ENCODE measurements around the gene STK38.

DNA sequence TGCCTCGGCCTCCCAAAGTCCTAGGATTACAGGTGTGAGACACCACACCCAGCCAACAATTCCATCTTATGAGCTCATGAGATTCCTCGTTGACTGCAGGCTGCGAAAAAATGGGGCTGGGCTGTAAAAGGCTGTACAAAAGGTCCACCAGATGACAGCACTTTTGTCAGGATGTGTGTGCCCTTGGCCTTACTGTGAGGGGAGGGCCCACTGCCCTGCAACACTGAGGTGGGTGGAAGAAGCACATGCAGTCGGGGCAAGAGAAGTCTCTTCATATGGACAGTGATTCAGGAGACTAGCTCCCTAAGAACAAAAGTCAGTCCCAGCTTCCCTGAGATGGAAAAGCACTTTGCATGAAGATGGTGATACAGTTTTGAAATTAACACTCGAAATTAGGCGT, 54.0 kb downstream of the STK38 start:
- TF ChIP-seq, protein P1, sequence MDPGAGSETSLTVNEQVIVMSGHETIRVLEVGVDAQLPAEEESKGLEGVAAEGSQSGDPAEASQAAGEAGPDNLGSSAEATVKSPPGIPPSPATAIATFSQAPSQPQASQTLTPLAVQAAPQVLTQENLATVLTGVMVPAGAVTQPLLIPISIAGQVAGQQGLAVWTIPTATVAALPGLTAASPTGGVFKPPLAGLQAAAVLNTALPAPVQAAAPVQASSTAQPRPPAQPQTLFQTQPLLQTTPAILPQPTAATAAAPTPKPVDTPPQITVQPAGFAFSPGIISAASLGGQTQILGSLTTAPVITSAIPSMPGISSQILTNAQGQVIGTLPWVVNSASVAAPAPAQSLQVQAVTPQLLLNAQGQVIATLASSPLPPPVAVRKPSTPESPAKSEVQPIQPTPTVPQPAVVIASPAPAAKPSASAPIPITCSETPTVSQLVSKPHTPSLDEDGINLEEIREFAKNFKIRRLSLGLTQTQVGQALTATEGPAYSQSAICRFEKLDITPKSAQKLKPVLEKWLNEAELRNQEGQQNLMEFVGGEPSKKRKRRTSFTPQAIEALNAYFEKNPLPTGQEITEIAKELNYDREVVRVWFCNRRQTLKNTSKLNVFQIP (CRISPR knock-in tag; IDR thresholded peaks at IDR 0.05; ENCODE audit: borderline replicate concordance, low read depth) = no peak
- TF ChIP-seq ARNTL (CRISPR knock-in tag; IDR thresholded peaks at IDR 0.05; ENCODE audit: borderline replicate concordance, low read depth) = no peak
- TF ChIP-seq, protein P2, sequence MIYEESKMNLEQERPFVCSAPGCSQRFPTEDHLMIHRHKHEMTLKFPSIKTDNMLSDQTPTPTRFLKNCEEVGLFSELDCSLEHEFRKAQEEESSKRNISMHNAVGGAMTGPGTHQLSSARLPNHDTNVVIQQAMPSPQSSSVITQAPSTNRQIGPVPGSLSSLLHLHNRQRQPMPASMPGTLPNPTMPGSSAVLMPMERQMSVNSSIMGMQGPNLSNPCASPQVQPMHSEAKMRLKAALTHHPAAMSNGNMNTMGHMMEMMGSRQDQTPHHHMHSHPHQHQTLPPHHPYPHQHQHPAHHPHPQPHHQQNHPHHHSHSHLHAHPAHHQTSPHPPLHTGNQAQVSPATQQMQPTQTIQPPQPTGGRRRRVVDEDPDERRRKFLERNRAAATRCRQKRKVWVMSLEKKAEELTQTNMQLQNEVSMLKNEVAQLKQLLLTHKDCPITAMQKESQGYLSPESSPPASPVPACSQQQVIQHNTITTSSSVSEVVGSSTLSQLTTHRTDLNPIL (CRISPR knock-in tag; IDR thresholded peaks at IDR 0.05; ENCODE audit: low read depth) = no peak
- no peak for TF ChIP-seq ESRRG (CRISPR knock-in tag; IDR thresholded peaks at IDR 0.05)
- TF ChIP-seq ZC3H10 (CRISPR knock-in tag; IDR thresholded peaks at IDR 0.05) = no peak
- no peak for TF ChIP-seq SNAI2 (CRISPR knock-in tag; IDR thresholded peaks at IDR 0.05)
- TF ChIP-seq, protein P3, sequence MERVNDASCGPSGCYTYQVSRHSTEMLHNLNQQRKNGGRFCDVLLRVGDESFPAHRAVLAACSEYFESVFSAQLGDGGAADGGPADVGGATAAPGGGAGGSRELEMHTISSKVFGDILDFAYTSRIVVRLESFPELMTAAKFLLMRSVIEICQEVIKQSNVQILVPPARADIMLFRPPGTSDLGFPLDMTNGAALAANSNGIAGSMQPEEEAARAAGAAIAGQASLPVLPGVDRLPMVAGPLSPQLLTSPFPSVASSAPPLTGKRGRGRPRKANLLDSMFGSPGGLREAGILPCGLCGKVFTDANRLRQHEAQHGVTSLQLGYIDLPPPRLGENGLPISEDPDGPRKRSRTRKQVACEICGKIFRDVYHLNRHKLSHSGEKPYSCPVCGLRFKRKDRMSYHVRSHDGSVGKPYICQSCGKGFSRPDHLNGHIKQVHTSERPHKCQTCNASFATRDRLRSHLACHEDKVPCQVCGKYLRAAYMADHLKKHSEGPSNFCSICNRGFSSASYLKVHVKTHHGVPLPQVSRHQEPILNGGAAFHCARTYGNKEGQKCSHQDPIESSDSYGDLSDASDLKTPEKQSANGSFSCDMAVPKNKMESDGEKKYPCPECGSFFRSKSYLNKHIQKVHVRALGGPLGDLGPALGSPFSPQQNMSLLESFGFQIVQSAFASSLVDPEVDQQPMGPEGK (CRISPR knock-in tag; IDR thresholded peaks at IDR 0.05; ENCODE audit: borderline replicate concordance) = no peak
- no peak for TF ChIP-seq ZFP30 (CRISPR knock-in tag; IDR thresholded peaks at IDR 0.05)
